Endothelial cell of umbilical vein (primary cell): ENCODE data around the gene PDE1A. TPM values are rescaled to one million over a fixed set of nuclear protein-coding genes. Genes with fewer than 3 reads are reported as not detected.
"Not testable (repeated sequence)": the region's sequence is repeated elsewhere in the genome, so short reads cannot be mapped to it uniquely, and the experiment has no call there.

Source experiments
- BruUV-seq: library from RNA; stranded (reverse); fragments of 400-500 nt; replicated peaks from 2 replicates; lab custom pipeline; 2021; lab: Mats Ljungman, UMichigan
- CTCF ChIA-PET: fragments of 300-600, 350-600 bp; sonication (Branson Sonifier 250); formaldehyde crosslinking; loops from one replicate; lab custom pipeline; 2021; ENCODE audit warnings: antibody characterized with exemption, inconsistent platforms; lab: Charles Lee
- POLR2A ChIA-PET: fragments of 300-600, 350-600 bp; sonication (Branson Sonifier 250); formaldehyde crosslinking; loops from one replicate; lab custom pipeline; 2021; ENCODE audit warnings: antibody characterized with exemption, inconsistent platforms; lab: Charles Lee
- DNase-seq: peaks from one replicate; pipeline ENCODE4 v3.0.0-alpha.2; 2011; ENCODE audit warnings: low read depth, low spot score
- FAIRE-seq: peaks from 2 replicates; lab custom pipeline; 2011; peaks lifted over from hg19 to GRCh38; lab: Jason Lieb, UNC
- H2AFZ ChIP-seq: 2 replicates; pipeline ENCODE4 v1.6.0; 2012; ENCODE audit warnings: low read depth, low read length, control low read depth, inconsistent platforms
- H3K27ac ChIP-seq: 2 replicates; pipeline ENCODE4 v1.5.1; 2011; ENCODE audit warnings: low read depth, mild to moderate bottlenecking, control low read depth, low read length, moderate library complexity; ENCODE audit not compliant: insufficient read depth
- H3K27me3 ChIP-seq, 2 experiments: 2 replicates each; pipeline versions ENCODE4 v1.6.0 to v1.6.1; 2011; ENCODE audit warnings: low read length in 2 of 2, mixed read lengths in 1 of 2; ENCODE audit not compliant: control insufficient read depth in 2 of 2, insufficient read depth in 2 of 2
- H3K36me3 ChIP-seq, 2 experiments: 2 replicates in 1 of 2; 3 replicates in 1 of 2; pipeline ENCODE4 v1.5.1; 2011; ENCODE audit warnings: low read length in 2 of 2, mild to moderate bottlenecking in 1 of 2, moderate library complexity in 1 of 2; ENCODE audit not compliant: control insufficient read depth in 2 of 2, insufficient read depth in 2 of 2; ENCODE audit errors: extremely low read depth in 1 of 2
- H3K4me1 ChIP-seq: 3 replicates; pipeline ENCODE4 v1.5.1; 2011; ENCODE audit warnings: mild to moderate bottlenecking, low read length; ENCODE audit not compliant: control insufficient read depth, insufficient read depth; ENCODE audit errors: extremely low read depth
- H3K4me2 ChIP-seq: 2 replicates; pipeline ENCODE4 v1.6.1; 2011; ENCODE audit warnings: low read length, control low read depth, mixed read lengths; ENCODE audit not compliant: insufficient read depth
- H3K4me3 ChIP-seq, 3 experiments: fragments of 200-600 bp in 1 of 3; sonication (generic), shearing (Covaris generic) in 1 of 3; replicated peaks in 1 of 3; 2 replicates each; pipeline ENCODE4 v1.5.1; 2011 to 2016; ENCODE audit warnings: control low read depth in 3 of 3, low read length in 3 of 3, mild to moderate bottlenecking in 2 of 3, inconsistent platforms in 1 of 3, low read depth in 1 of 3, moderate library complexity in 1 of 3; ENCODE audit not compliant: insufficient read depth in 1 of 3
- H3K79me2 ChIP-seq: 2 replicates; pipeline ENCODE4 v1.6.0; 2012; ENCODE audit warnings: low read length, inconsistent platforms; ENCODE audit not compliant: control insufficient read depth, insufficient read depth
- H3K9ac ChIP-seq: replicated peaks from 2 replicates; pipeline ENCODE3; 2011; ENCODE audit warnings: low read length, control low read depth; ENCODE audit not compliant: insufficient read depth; ENCODE audit errors: extremely low read depth
- H3K9me1 ChIP-seq: replicated peaks from 3 replicates; pipeline ENCODE4 v1.6.0; 2011; ENCODE audit warnings: mild to moderate bottlenecking, low read length; ENCODE audit not compliant: control insufficient read depth, insufficient read depth; ENCODE audit errors: extremely low read depth
- H3K9me3 ChIP-seq: replicated peaks from 2 replicates; pipeline ENCODE4 v1.5.1; 2012; ENCODE audit warnings: low read length, inconsistent platforms; ENCODE audit not compliant: control insufficient read depth, insufficient read depth
- H4K20me1 ChIP-seq: replicated peaks from 2 replicates; pipeline ENCODE3; 2011; ENCODE audit warnings: mild to moderate bottlenecking, low read length; ENCODE audit not compliant: control insufficient read depth, insufficient read depth; ENCODE audit errors: extremely low read depth
- CTCF ChIP-seq, 2 donors: IDR thresholded peaks; 1 replicate in 1 of 2; 2 replicates in 1 of 2; pipeline ENCODE4 v1.5.1; 2011; ENCODE audit warnings: low read length in 2 of 2, mild to moderate bottlenecking in 2 of 2, moderate library complexity in 2 of 2, control low read depth in 1 of 2, inconsistent platforms in 1 of 2, low read depth in 1 of 2; ENCODE audit not compliant: insufficient read depth in 1 of 2; ENCODE audit errors: extremely low read depth in 1 of 2
- EZH2 ChIP-seq: IDR thresholded peaks from 2 replicates; pipeline ENCODE4 v1.6.1; 2012; ENCODE audit warnings: borderline replicate concordance, low read depth, mild to moderate bottlenecking, moderate library complexity, low read length, inconsistent platforms; ENCODE audit not compliant: severe bottlenecking
- FOS ChIP-seq: IDR thresholded peaks from 2 replicates; pipeline ENCODE4 v1.6.1; 2011; ENCODE audit warnings: mild to moderate bottlenecking, low read length, moderate library complexity, borderline replicate concordance; ENCODE audit not compliant: insufficient read depth
- GATA2 ChIP-seq: IDR thresholded peaks from 2 replicates; pipeline ENCODE4 v1.7.0; 2011; ENCODE audit warnings: low read depth, mild to moderate bottlenecking, moderate library complexity, mixed read lengths, low read length; ENCODE audit not compliant: insufficient read length, insufficient read depth
- JUN ChIP-seq: IDR thresholded peaks from 2 replicates; pipeline ENCODE4 v1.6.1; 2011; ENCODE audit warnings: borderline replicate concordance, low read depth; ENCODE audit not compliant: insufficient read length, insufficient read depth
- MAX ChIP-seq: IDR thresholded peaks from 2 replicates; pipeline ENCODE4 v1.6.1; 2011; ENCODE audit not compliant: insufficient read depth, insufficient read length
- MYC ChIP-seq: IDR thresholded peaks from one replicate; pipeline ENCODE4 v1.6.1; 2011; ENCODE audit warnings: mild to moderate bottlenecking, low read depth, low read length
- POLR2A ChIP-seq: IDR thresholded peaks from 2 replicates; pipeline ENCODE4 v1.6.1; 2012; ENCODE audit warnings: low read depth, mild to moderate bottlenecking, control low read depth, low read length
- POLR2AphosphoS5 ChIP-seq: IDR thresholded peaks from 2 replicates; pipeline ENCODE4 v1.6.1; 2012; ENCODE audit warnings: low read depth, mild to moderate bottlenecking, control low read depth, low read length, moderate library complexity; ENCODE audit not compliant: insufficient read depth
- dilution Hi-C: fragments of 300-500 bp; cut with MboI; formaldehyde crosslinking; loops from one replicate; pipeline ENCODE4 v1.15.0; 2019; ENCODE audit warnings: low sequenced_read_pairs; ENCODE audit not compliant: extremely low pct_ligation_motif_present
- intact Hi-C: fragments of 100-400 bp; cut with micrococcal nuclease; formaldehyde crosslinking; loops from one replicate; pipeline ENCODE4 v1.10.0; 2022
- polyA plus RNA-seq, 4 experiments: library from polyadenylated mRNA; depleted of rRNA in 3 of 4; stranded (reverse) in 3 of 4; unstranded in 1 of 4; fragments of >200 nt; gene quantifications; 2 replicates each; pipeline versions ENCODE4 v1.2.1 to v1.2.3, GENCODE V29; 2011 to 2012; ENCODE audit warnings: missing spikeins in 1 of 4
- total RNA-seq: library from RNA; stranded (reverse); gene quantifications from 2 replicates; pipeline ENCODE4 v1.2.3, GENCODE V29; 2021

Gene PDE1A
- total and polyA plus RNA-seq, 2 donors (not counting 3 experiments of a cell fraction or from before 2014, with no cell fraction given), result 0.43 to 0.49 TPM

GRCh38 chr2:182386267-182386880, 40.5 kb downstream of the PDE1A start:
- H3K4me2 ChIP-seq, H3K9me1 ChIP-seq, dilution Hi-C loops, H3K27ac ChIP-seq, H2AFZ ChIP-seq, BruUV-seq, H3K9me3 ChIP-seq, H4K20me1 ChIP-seq, H3K4me3 ChIP-seq, intact Hi-C loops, H3K36me3 ChIP-seq, H3K79me2 ChIP-seq, DNase-seq, H3K9ac ChIP-seq, H3K4me1 ChIP-seq, FAIRE-seq, CTCF ChIA-PET, POLR2A ChIA-PET, H3K27me3 ChIP-seq: not testable (repeated sequence)

GRCh38 chr2:182384860-182385259, 42.0 kb downstream of the PDE1A start:
- no peak for FAIRE-seq
- CTCF ChIA-PET, result no interaction called here

More at GRCh38 chr2:182384860-182385259, 42.0 kb downstream of the PDE1A start:
- Histone ChIP-seq H3K27me3 (no peaks in the 10 kb centered on the region), H4K20me1 (no peaks in the 10 kb centered on the region), H3K4me3 (no peak overlapping the region), H3K9me3 (no peaks in the 10 kb centered on the region), H3K9ac (no peak overlapping the region), H3K9me1 (no peaks in the 10 kb centered on the region), H3K4me1 (no peaks in the 10 kb centered on the region), H2AFZ (no peak overlapping the region), H3K4me2 (no peak overlapping the region), H3K36me3 (no peaks in the 10 kb centered on the region), H3K79me2 (no peaks in the 10 kb centered on the region), H3K27ac (no peak overlapping the region)
- dilution Hi-C loops, result no loop called here
- TF ChIP-seq POLR2AphosphoS5 (no peak), MAX (no peak), FOS (no peak), POLR2A (no peak), MYC (no peak), GATA2 (no peak), JUN (no peak), EZH2 (no peak), CTCF (IDR thresholded peaks at IDR 0.05; ENCODE audit: extremely low read depth in 1 of 2, insufficient read depth in 1 of 2, low read depth in 1 of 2, low read length in 2 of 2) (no peak)
- BruUV-seq, result no TSS peak
- no peak for DNase-seq
- intact Hi-C loops, result no loop called here
- POLR2A ChIA-PET, result no interaction called here
